ENCODE data around the gene OXSM. TPM values are rescaled to one million over a fixed set of nuclear protein-coding genes. Genes with fewer than 3 reads are reported as not detected.

The OXSM gene
- total RNA-seq (1 to 10 TPM; 3.5 to 7.7 (median 6.4) TPM), polyA plus RNA-seq (10 to 100 TPM in 1 of 2 donors, 1 to 10 TPM in 1; 8.9 to 13.8 TPM)

GRCh38 chr3:25789596-25790556 lies at the start of gene OXSM:
TSS of gene OXSM (plus strand) at chr3:25790090. CDS start at chr3:25791021, 931 bp downstream.
- intact Hi-C loops (cut with DNase I) = loop anchor here in 1 of 3 donors (10.0 kb wide), 1 partner anchor 125 kb away; the partner anchor contains the start of gene TOP2B
- FAIRE-seq = peak; percentile 56

GRCh38 chr3:25744470-25744869 lies 45.4 kb upstream of the OXSM start:
- H3K36me3 ChIP-seq = peaks cover 0 to 5% (median 3%) of the 10 kb centered on the region in 3 donors

More at GRCh38 chr3:25789596-25790556, at the start of gene OXSM:
- peaks cover 0 to 5% (median 0%) of the 10 kb centered on the region in 3 donors for H3K36me3 ChIP-seq
- no peaks in the 10 kb centered on the region for H3K27me3 ChIP-seq
- peak within 1 kb of the TSS; percentile 40 to 68 (median 52) for H3K4me3 ChIP-seq
- DNase-seq (peak; percentile 87 to 94 (median 90)), ATAC-seq (peak; percentile 96 to 99 (median 98))
- H3K4me1 ChIP-seq = peaks cover 5 to 18% (median 16%) of the 10 kb centered on the region in 3 donors
- peak within 1 kb of the TSS; percentile 71 to 89 (median 78) for H3K27ac ChIP-seq
- WGBS, 2 donors = 0 to 1% methylated on average over 56 of the region's 56 CpGs
- TF ChIP-seq CTCF (IDR thresholded peaks at IDR 0.05) = no peak
- H3K9me3 ChIP-seq = no peaks in the 10 kb centered on the region

GRCh38 chr3:25747033-25747432 lies 42.9 kb upstream of the OXSM start:
- FAIRE-seq = no peak
- DNase-seq = no peak
- no peak overlapping the region for H3K27ac ChIP-seq
- no peak for ATAC-seq
- TF ChIP-seq CTCF (IDR thresholded peaks at IDR 0.05) = no peak
- H3K36me3 ChIP-seq = peaks cover 0 to 21% (median 11%) of the 10 kb centered on the region in 3 donors
- H3K27me3 ChIP-seq = no peaks in the 10 kb centered on the region
- no peak overlapping the region for H3K4me3 ChIP-seq
- H3K4me1 ChIP-seq = no peaks in the 10 kb centered on the region
- intact Hi-C loops (cut with DNase I) = no loop called here
- H3K9me3 ChIP-seq = no peaks in the 10 kb centered on the region

More at GRCh38 chr3:25744470-25744869, 45.4 kb upstream of the OXSM start:
- FAIRE-seq = no peak
- no peak overlapping the region for H3K4me3 ChIP-seq
- intact Hi-C loops (cut with DNase I) = no loop called here
- no peaks in the 10 kb centered on the region for H3K27me3 ChIP-seq
- TF ChIP-seq CTCF (IDR thresholded peaks at IDR 0.05) = no peak
- no peak for DNase-seq
- WGBS, 2 donors = 99% methylated on average over 3 of the region's 3 CpGs
- no peaks in the 10 kb centered on the region for H3K4me1 ChIP-seq
- H3K9me3 ChIP-seq = no peaks in the 10 kb centered on the region
- no peak overlapping the region for H3K27ac ChIP-seq
- no peak for ATAC-seq

GRCh38 chr3:25748189-25748588 lies 41.7 kb upstream of the OXSM start:
- intact Hi-C loops (cut with DNase I) = no loop called here
- H3K36me3 ChIP-seq = peaks cover 0 to 21% (median 11%) of the 10 kb centered on the region in 3 donors
- ATAC-seq (no peak), FAIRE-seq (no peak), DNase-seq (no peak)
- H3K27me3 ChIP-seq = no peaks in the 10 kb centered on the region
- H3K4me1 ChIP-seq = no peaks in the 10 kb centered on the region
- H3K9me3 ChIP-seq = no peaks in the 10 kb centered on the region
- 82 to 89% methylated on average over 3 of the region's 3 CpGs for WGBS, 2 donors
- no peak overlapping the region for H3K27ac ChIP-seq
- H3K4me3 ChIP-seq = no peak overlapping the region
- no peak for TF ChIP-seq CTCF (IDR thresholded peaks at IDR 0.05)
